Smooth muscle cell of the brain vasculature (primary cell): ENCODE data around the gene LRRFIP1.

ENCODE experiments used
- DNase-seq: peaks from one replicate; pipeline ENCODE4 v3.0.0-alpha.2; 2012; ENCODE audit warnings: low read depth, low spot score

LRRFIP1 gene

GRCh38 chr2:237701859-237702390, 74.5 kb downstream of the LRRFIP1 start:
- DNase-seq, result no peak

GRCh38 chr2:237702441-237703391, 75.3 kb downstream of the LRRFIP1 start:
- DNase-seq, result no peak

GRCh38 chr2:237704501-237705434, 77.4 kb downstream of the LRRFIP1 start:
- DNase-seq, result no peak

DNA sequence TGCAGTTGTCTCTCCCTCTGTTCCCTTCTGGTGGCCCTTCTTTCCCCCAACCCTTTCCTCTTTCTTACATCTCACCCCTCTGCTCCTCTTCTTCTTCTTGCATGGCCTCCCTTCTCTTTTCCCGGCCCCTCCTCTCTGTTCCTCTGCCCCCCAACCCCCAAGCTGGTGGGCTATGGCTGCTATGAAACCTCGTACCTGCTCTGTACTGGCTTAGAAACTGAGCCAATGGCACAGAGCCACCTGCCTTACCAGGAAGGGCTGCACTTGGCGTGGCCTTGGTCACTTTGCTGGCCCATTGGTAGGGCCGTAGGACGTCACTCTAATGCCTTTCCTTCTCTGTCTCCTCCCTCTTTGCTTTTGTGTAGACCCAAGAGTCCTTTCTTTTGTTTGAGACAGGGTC, 78.9 kb downstream of the LRRFIP1 start:
- no peak for DNase-seq

- DNase-seq, result no peak
These were observed 80.6 kb downstream of the LRRFIP1 start for GRCh38 chr2:237708065-237708398.

DNA sequence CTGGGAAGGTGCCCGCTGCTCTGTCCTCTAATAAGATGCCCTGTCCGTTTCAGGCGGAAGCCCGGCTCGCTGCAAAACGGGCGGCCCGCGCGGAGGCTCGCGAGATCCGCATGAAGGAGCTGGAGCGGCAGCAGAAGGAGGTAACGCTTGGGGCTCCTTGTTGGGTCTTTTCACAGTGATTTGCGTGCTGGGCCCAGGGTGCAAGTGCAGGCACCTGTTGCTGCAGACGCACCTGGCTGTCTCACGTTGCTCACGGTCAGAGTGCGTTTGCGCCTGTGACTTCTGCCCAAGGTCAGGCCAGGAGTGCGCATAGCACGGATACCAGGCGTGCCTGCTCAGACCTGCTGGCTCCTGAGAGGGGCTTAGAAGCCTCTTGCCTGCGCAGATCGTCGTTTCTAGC, 81.1 kb downstream of the LRRFIP1 start:
- no peak for DNase-seq

DNA sequence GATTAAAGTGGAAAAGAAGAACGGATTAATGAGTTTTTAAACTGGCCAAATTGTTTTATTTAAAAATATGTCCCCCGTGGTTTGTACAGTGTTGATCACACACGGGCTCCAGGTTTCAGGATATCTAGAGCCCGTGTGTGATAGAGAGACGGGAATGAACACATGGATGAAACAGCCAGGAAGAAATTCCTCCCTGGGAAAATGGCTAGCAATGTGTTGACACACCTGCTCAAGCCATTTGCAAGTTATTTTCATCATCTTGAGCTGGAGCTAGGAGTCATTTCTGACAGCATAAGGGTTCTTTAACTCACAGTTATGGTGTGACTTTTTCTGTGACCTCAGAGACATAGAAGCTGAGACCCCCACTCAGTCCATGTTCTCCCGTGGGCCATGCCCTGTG, 81.6 kb downstream of the LRRFIP1 start:
- no peak for DNase-seq

- no peak for DNase-seq
These were observed 84.2 kb downstream of the LRRFIP1 start for GRCh38 chr2:237711458-237712150.

GRCh38 chr2:237712477-237713377, 85.3 kb downstream of the LRRFIP1 start:
- no peak for DNase-seq

GRCh38 chr2:237714690-237715458, 87.5 kb downstream of the LRRFIP1 start:
- DNase-seq, result no peak

- DNase-seq, result no peak
These were observed 88.1 kb downstream of the LRRFIP1 start for GRCh38 chr2:237715459-237715947.

DNA sequence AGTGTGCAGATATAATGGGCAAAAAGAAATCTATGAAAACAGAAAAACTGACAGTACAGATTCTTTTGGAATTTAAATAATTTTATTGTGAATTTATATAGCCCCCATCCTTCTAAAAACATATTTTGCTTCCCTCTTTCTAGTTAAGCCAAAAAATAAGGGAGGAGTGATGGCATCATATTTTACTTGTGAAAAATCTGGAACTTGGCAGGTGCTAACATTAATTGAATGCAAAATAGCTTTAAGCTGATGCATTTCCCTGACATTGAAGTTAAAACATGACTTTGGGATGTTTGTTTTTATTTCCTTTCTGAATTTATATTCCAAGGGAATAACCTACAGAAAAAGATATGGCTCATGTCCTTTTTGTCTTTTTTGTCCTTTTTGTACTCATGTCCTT, 88.6 kb downstream of the LRRFIP1 start:
- no peak for DNase-seq

DNA sequence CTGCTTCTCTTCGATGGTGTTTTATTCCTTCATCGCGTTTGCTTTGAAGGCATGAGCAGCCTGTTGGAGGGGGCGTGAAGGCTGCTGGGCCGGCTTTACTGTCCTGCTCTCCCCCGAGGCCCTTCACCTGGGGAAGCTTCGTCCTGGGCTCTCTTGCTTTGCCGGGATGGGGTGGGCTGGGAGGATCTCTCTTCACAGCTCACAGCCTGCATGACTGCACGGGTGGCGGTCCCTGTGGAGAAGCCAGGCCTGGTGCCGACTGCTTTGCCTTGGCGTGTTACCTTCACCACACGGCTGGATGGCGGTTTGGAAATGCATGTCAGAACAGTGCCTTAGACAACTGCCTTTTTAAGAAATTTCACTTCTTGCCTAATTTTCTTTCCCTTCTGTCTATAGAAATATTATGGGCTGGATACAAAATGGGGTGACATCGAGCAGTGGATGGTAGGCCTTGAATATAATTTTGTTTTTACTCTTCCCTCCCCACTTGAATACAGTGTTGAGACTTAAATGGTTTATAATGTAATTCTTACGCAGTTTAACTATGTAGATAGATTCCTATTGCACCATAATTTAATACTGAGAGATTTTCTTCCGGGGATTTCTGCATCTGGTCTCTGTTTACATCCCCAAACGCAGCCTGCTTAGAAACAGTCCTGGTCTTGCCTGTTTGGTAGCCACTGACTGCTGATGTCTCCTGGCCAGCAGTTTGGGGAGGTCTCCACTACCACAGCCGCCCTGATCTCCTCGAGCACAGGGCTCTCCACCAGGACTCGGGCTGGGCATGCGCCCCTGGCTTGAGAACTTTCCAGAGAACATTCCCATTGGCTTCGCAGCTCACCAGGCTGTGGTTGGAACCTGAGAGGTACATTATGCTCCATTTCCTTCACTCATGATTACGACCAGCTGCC, 90.2 kb downstream of the LRRFIP1 start:
- DNase-seq, result no peak

DNA sequence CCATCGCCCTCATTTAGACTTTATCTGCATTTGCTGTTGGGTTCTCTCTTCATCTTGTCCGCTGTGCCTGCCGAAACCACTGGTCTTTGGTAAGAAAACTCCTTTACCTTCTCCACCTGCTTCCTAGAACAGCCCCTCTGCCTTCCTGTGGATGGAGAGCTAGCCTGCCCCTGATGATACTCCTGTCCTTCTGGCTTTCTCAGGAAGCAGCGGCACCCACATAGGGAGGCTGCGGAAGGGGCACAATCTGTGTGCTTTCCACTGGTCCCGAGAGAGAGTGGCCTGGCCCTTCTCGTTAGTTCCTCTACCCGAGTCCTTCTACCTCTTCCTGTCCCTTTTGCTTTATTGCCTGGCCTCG, 90.9 kb downstream of the LRRFIP1 start:
- DNase-seq, result no peak

GRCh38 chr2:237720444-237720843, 93.1 kb downstream of the LRRFIP1 start:
- no peak for DNase-seq

- no peak for DNase-seq
These were observed 93.6 kb downstream of the LRRFIP1 start for GRCh38 chr2:237720957-237721356.

DNA sequence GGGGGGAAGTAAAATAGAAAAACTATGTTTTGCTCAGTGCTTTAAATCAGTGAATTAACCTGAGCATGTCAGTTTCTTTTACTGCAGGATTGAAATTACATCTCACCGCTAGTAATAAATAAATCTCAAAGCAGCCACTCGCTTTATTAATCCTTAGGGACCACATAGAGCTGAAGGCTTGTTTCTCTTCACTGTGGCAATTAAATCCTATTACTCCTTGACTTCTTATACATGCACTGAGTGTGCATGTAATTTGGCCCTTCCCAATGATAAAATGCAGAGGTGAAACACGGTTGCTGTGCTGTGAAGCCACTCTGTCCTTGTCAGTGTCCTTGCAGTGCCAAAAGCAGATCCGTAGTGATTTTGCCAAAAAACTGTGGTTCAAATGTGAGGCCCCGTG, 94.1 kb downstream of the LRRFIP1 start:
- DNase-seq, result no peak

DNA sequence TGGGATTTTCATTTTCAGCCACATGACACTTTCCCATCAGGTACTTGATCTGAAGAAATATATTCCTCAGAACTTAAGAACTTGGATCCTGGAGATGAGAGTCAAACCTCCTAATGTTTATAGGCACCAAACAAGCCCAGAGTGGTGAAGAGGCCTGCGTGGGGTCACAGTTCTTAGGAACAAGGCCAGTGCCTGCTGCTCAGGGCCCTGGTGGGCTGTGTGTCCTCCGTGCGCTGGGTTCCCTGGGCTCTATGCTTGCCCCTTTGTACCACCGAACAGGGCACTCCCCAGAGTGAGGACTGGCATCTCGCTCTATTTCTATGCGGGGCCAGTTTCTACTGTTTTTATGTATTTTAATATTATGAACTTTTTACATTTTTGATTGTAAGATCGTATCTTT, 95.2 kb downstream of the LRRFIP1 start:
- DNase-seq, result no peak

DNA sequence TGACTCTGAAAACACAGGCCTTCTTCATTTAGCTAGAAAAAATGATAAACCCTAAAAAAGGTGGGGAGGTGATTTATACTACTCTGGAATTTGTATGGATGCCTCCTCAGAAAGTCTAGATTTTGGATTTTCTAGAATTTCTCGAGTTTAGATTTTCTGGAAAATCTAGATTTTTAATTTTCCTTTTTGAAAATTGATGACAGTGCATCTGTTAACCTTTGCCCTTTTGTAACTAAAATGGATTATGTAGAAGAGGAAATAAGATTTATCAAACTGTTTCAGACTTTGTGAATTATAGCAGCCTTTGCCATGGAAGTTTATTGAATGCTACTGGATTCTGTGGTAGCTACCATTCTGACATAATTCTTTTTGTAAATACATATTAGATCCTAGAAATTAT, 95.6 kb downstream of the LRRFIP1 start:
- no peak for DNase-seq
